Stimulated activated naive B cell treated with anti-CD40 and anti-IgM and Interleukin-4, amounts not matched to agents 10 μg/mL and 1 μg/mL and 100 μg/mL, for 72 hours (primary cell): ENCODE measurements around the gene ABCF1.
A peak's percentile ranks its signal among the peaks of the same experiment; 100 is the strongest.
"Not testable (repeated sequence)": the region's sequence is repeated elsewhere in the genome, so short reads cannot be mapped to it uniquely, and the experiment has no call there.

Source experiments
- ATAC-seq, 2 donors: fragments of 150-1000 bp; cut with Tn5 transposase; replicated peaks; 2 replicates each; pipeline ENCODE4 v1.10.0; 2021; ENCODE audit warnings: moderate library complexity in 1 of 2
- DNase-seq: peaks from one replicate; pipeline ENCODE4 v3.0.0; 2021
- H3K27ac Mint-ChIP-seq: one replicate; pipeline ENCODE4 v1.8.0; 2022; ENCODE audit warnings: mild to moderate bottlenecking, mixed read lengths
- H3K27me3 Mint-ChIP-seq, 2 donors: one replicate each; pipeline ENCODE4 v1.8.0; 2022; ENCODE audit warnings: mixed read lengths in 2 of 2
- H3K36me3 Mint-ChIP-seq, 2 donors: one replicate each; pipeline ENCODE4 v1.8.0; 2022; ENCODE audit warnings: mixed read lengths in 2 of 2, mild to moderate bottlenecking in 1 of 2
- H3K4me1 Mint-ChIP-seq, 2 donors: one replicate each; pipeline ENCODE4 v1.8.0; 2022; ENCODE audit warnings: mixed read lengths in 2 of 2, mild to moderate bottlenecking in 1 of 2
- H3K4me3 Mint-ChIP-seq, 2 donors: one replicate each; pipeline ENCODE4 v1.8.0; 2022; ENCODE audit warnings: mild to moderate bottlenecking in 2 of 2, mixed read lengths in 2 of 2, moderate library complexity in 1 of 2
- H3K9me3 Mint-ChIP-seq, 2 donors: one replicate each; pipeline ENCODE4 v1.8.0; 2022; ENCODE audit warnings: mixed read lengths in 2 of 2, mild to moderate bottlenecking in 1 of 2

ABCF1 gene

GRCh38 chr6:30570740-30571074 lies 535 bp upstream of the ABCF1 start:
- peak overlapping the region; percentile 98 for H3K27ac Mint-ChIP-seq
- ATAC-seq (peak; percentile 40 to 43), DNase-seq (no peak)
- peak overlapping the region; percentile 94 to 95 for H3K4me3 Mint-ChIP-seq
- H3K9me3 Mint-ChIP-seq: no peaks in the 10 kb centered on the region
- peaks cover 11 to 21% of the 10 kb centered on the region in 2 donors for H3K36me3 Mint-ChIP-seq
- no peaks in the 10 kb centered on the region for H3K27me3 Mint-ChIP-seq
- H3K4me1 Mint-ChIP-seq: peaks cover 34 to 55% of the 10 kb centered on the region in 2 donors

DNA sequence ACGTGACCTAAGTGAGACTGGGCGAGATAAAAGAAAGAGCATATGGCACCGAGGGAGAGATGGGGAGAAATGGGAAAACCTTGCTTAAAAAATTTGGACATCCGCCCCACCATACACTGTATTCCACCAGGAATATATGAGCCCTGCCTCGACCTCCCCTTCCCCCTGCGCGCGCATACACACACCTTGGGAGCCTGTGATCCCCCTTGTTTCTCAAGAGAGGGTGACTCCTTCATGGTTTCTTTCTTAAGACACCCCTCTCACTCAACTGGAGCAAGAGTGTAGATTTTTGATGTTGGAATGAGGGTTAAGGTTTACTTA lies 480 bp downstream of the ABCF1 start:
- Mint-ChIP-seq H3K27ac (peak overlapping the region; percentile 98), H3K9me3 (no peaks in the 10 kb centered on the region), H3K4me3 (peak overlapping the region; percentile 94 to 95), H3K36me3 (peaks cover 14 to 25% of the 10 kb centered on the region in 2 donors), H3K4me1 (peaks cover 37 to 60% of the 10 kb centered on the region in 2 donors), H3K27me3 (no peaks in the 10 kb centered on the region)
- DNase-seq (no peak), ATAC-seq (no peak)

DNA sequence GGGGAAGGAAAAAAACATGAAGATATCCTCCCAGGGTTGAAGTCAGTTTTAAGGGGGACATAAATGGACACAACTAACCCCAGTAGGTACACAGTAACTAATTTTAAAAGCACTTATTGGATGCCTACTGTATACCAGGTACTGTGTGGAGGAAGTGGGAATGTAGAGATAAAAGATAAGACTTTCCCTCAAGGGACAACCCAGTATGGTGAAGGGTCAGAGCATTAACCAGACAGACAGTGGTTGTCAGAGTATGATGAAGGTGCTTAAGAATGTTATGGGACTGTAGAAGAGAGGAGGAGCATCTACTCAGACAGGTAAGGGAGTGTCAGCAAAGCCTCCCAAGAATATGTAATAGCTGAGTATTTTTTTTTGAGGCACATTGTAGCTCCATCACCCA lies 906 bp downstream of the ABCF1 start:
- no peak for DNase-seq
- Mint-ChIP-seq H3K36me3 (peaks cover 17 to 26% of the 10 kb centered on the region in 2 donors), H3K4me1 (peaks cover 41 to 64% of the 10 kb centered on the region in 2 donors), H3K9me3 (no peaks in the 10 kb centered on the region), H3K27me3 (no peaks in the 10 kb centered on the region), H3K4me3 (peak overlapping the region; percentile 94 to 95), H3K27ac (peak overlapping the region; percentile 98)
- ATAC-seq: no peak

DNA sequence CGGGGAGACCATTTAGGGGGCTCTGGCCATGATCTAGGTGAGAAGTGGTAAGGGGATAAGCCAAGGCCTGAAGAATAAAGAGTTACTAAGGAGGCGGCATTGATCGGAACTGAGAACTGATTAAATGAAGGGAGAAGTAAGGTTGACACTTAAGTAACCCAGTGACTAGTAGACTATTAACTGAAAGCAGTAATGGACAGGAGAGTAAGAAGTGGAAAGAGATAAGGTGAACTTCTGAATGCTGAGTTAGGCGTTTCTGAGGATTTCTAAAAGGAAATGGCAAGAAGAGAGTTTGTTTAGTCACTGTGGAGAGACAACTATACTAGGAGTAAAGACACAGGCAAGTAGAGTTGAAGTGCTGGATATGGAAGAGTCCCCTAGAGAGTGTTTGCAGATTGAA lies 1.9 kb downstream of the ABCF1 start:
- Mint-ChIP-seq H3K36me3 (peaks cover 25 to 35% of the 10 kb centered on the region in 2 donors), H3K27ac (peak overlapping the region; percentile 25), H3K4me3 (peak overlapping the region; percentile 8 to 37), H3K4me1 (peaks cover 46 to 71% of the 10 kb centered on the region in 2 donors), H3K9me3 (no peaks in the 10 kb centered on the region), H3K27me3 (no peaks in the 10 kb centered on the region)
- DNase-seq (no peak), ATAC-seq (no peak)

DNA sequence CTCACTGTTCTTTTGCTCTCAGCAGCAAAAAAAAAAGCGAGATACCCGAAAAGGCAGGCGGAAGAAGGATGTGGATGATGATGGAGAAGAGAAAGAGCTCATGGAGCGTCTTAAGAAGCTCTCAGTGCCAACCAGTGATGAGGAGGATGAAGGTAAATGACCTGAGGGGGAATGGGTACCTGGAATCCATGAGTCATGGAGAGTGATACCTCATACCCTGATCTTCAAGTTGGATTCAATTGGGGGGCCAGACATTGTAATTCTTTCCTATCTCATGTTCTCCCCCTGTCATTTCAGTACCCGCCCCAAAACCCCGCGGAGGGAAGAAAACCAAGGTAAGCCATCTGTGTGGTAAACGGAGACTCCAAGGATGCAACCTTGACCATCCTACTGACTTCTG lies 6.8 kb downstream of the ABCF1 start:
- Mint-ChIP-seq H3K36me3 (peaks cover 46 to 57% of the 10 kb centered on the region in 2 donors), H3K27ac (no peak overlapping the region), H3K4me1 (peaks cover 23 to 33% of the 10 kb centered on the region in 2 donors), H3K27me3 (no peaks in the 10 kb centered on the region), H3K9me3 (no peaks in the 10 kb centered on the region), H3K4me3 (no peak overlapping the region)
- no peak for DNase-seq
- no peak for ATAC-seq

DNA sequence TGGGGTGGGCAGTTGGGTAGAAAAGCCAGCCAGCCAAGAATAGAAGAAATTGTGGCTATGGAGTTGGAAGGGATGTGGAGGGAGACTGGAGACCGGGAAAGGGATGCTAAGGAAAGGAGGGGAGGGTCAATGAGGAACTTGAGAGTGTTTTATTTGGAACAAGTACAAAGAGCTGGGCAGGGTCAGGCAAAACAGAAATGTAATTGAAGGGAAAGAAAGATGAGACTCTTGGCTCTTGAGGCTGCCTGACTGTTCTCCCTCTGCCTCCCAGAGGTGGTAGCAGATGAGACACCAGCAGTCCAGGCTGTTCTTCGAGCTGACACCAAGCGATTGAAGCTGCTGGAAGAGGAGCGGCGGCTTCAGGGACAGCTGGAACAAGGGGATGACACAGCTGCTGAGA lies 12.7 kb downstream of the ABCF1 start:
- no peaks in the 10 kb centered on the region for H3K9me3 Mint-ChIP-seq
- no peak overlapping the region for H3K4me3 Mint-ChIP-seq
- ATAC-seq: no peak
- H3K36me3 Mint-ChIP-seq: peaks cover 45 to 63% of the 10 kb centered on the region in 2 donors
- no peak for DNase-seq
- peak overlapping the region; percentile 53 for H3K27ac Mint-ChIP-seq
- no peaks in the 10 kb centered on the region for H3K27me3 Mint-ChIP-seq
- H3K4me1 Mint-ChIP-seq: no peaks in the 10 kb centered on the region

DNA sequence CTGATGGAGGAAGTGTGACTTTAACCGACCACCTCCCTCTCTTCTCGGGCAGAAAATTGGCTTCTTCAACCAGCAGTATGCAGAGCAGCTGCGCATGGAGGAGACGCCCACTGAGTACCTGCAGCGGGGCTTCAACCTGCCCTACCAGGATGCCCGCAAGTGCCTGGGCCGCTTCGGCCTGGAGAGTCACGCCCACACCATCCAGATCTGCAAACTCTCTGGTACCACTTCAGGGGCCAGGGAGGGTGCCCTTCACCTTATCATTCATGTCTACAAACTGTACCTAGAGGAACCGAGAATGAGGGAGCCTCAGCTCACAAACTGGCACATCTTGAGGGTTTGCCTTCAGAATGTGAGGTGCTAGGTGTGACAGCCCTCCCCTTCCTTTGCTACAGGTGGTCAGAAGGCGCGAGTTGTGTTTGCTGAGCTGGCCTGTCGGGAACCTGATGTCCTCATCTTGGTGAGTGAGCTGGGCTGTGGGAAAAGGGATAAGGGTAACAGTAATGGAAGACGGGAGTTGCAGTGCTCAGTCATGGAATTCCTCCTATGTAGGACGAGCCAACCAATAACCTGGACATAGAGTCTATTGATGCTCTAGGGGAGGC lies 18.6 kb downstream of the ABCF1 start:
- peaks cover 7 to 11% of the 10 kb centered on the region in 2 donors for H3K4me1 Mint-ChIP-seq
- peaks cover 22 to 66% of the 10 kb centered on the region in 2 donors for H3K36me3 Mint-ChIP-seq
- H3K27me3 Mint-ChIP-seq: no peaks in the 10 kb centered on the region
- H3K9me3 Mint-ChIP-seq: no peaks in the 10 kb centered on the region
- DNase-seq (no peak), ATAC-seq (no peak)
- H3K4me3 Mint-ChIP-seq: no peak overlapping the region
- no peak overlapping the region for H3K27ac Mint-ChIP-seq

- Mint-ChIP-seq H3K27me3 (no peaks in the 10 kb centered on the region), H3K4me3 (no peak overlapping the region), H3K36me3 (peaks cover 20 to 63% of the 10 kb centered on the region in 2 donors), H3K4me1 (peaks cover 7 to 11% of the 10 kb centered on the region in 2 donors), H3K9me3 (no peaks in the 10 kb centered on the region), H3K27ac (peak overlapping the region; percentile 48)
- ATAC-seq: no peak
- DNase-seq: no peak
These were observed 19.3 kb downstream of the ABCF1 start for GRCh38 chr6:30590509-30590908.

- Mint-ChIP-seq H3K27me3 (no peaks in the 10 kb centered on the region), H3K27ac (peak overlapping the region; percentile 48), H3K4me1 (peaks cover 7 to 11% of the 10 kb centered on the region in 2 donors), H3K4me3 (no peak overlapping the region), H3K36me3 (peaks cover 20 to 62% of the 10 kb centered on the region in 2 donors), H3K9me3 (no peaks in the 10 kb centered on the region)
- ATAC-seq (no peak), DNase-seq (no peak)
These were observed 19.8 kb downstream of the ABCF1 start for GRCh38 chr6:30591008-30591407.

- ATAC-seq (no peak), DNase-seq (no peak)
- H3K4me3 Mint-ChIP-seq: no peak overlapping the region
- peaks cover 12 to 53% of the 10 kb centered on the region in 2 donors for H3K36me3 Mint-ChIP-seq
- no peak overlapping the region for H3K27ac Mint-ChIP-seq
- no peaks in the 10 kb centered on the region for H3K9me3 Mint-ChIP-seq
- peaks cover 9 to 17% of the 10 kb centered on the region in 2 donors for H3K4me1 Mint-ChIP-seq
- H3K27me3 Mint-ChIP-seq: no peaks in the 10 kb centered on the region
These were observed 21.0 kb downstream of the ABCF1 start for GRCh38 chr6:30592287-30592686.

DNA sequence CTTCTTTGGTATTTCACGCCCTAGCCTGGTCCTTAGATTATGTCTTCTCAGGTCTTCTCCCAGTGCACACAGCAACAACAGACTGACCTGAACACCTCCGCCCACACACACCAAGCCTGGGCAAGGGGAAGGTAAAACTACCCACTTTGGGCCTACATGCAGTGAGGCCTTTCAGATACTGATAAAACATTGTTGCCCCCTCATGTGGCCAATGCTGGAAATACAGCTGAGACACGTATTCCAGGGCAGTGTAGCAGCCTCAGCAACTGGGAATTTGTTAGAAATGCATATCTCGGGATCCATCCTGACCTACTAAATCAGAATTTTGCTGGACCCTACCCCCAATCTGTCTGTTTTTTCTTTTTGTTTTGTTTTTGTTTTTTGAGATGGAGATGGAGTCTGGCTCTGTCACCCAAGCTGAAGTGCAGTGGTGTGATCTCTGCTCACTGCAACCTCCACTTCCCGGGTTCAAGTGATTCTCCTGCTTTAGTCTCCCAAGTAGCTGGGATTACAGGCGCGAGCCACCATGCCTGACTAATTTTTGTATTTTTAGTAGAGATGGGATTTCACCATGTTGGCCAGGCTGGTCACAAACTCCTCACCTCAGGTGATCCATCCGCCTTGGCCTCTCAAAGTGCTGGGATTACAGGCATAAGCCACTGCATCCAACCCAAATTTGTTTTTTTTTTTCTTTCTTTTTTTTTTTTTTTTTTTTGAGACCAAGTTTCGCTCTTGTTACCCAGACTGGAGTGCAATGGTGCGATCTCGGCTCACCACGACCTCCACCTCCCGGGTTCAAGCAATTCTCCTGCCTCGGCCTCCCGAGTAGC lies 26.3 kb downstream of the ABCF1 start:
- Mint-ChIP-seq H3K4me1 (peaks cover 12 to 19% of the 10 kb centered on the region in 2 donors), H3K27ac (peak overlapping the region; percentile 11), H3K36me3 (peaks cover 18 to 50% of the 10 kb centered on the region in 2 donors), H3K4me3 (peak overlapping the region in 1 of 2 donors; percentile 21)
- H3K27me3 Mint-ChIP-seq, H3K9me3 Mint-ChIP-seq: not testable (repeated sequence)
- ATAC-seq (peak; percentile 83 to 90), DNase-seq (peak; percentile 64)

DNA sequence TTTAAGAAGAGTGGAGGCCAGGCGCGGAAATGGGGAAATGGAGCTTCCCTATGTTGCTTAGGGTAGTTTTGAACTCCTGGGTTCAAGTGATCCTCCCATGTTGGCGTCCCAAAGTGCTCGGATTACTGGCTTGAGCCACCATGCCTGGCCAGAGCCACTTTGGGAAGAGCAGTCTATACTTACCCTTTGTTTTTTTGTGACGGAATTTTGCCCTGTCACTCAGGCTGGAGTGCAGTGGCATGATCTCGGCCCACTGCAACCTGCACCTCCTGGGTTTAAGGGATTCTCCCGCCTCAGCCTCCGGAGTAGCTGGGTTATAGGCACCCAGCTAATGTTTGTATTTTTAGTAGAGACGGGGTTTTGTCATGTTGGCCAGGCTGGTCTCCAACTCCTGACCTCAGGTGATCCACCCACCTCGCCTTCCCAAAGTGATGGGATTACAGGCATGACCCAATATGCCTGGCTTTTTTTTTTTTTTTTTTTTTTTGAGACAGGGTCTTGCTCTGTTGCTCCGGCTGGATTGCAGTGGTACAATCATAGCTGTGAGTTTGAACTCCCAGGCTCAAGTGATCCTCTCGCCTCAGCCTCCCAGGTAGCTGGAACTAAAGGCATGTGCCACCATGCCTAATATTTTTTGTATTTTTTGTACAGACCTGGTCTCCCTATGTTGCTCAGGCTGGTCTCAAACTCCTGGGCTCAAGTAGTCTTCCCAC lies 27.8 kb downstream of the ABCF1 start:
- Mint-ChIP-seq H3K4me1 (peaks cover 18 to 32% of the 10 kb centered on the region in 2 donors), H3K27ac (peak overlapping the region; percentile 87), H3K9me3 (no peaks in the 10 kb centered on the region), H3K4me3 (no peak overlapping the region), H3K36me3 (peaks cover 33 to 61% of the 10 kb centered on the region in 2 donors), H3K27me3 (no peaks in the 10 kb centered on the region)
- DNase-seq: no peak
- no peak for ATAC-seq

- no peak overlapping the region for H3K4me3 Mint-ChIP-seq
- no peak for ATAC-seq
- H3K4me1 Mint-ChIP-seq: peaks cover 19 to 36% of the 10 kb centered on the region in 2 donors
- H3K9me3 Mint-ChIP-seq: no peaks in the 10 kb centered on the region
- H3K27ac Mint-ChIP-seq: peak overlapping the region; percentile 87
- H3K27me3 Mint-ChIP-seq: no peaks in the 10 kb centered on the region
- DNase-seq: no peak
- H3K36me3 Mint-ChIP-seq: peaks cover 36 to 61% of the 10 kb centered on the region in 2 donors
These were observed 28.5 kb downstream of the ABCF1 start for GRCh38 chr6:30599625-30600324.

DNA sequence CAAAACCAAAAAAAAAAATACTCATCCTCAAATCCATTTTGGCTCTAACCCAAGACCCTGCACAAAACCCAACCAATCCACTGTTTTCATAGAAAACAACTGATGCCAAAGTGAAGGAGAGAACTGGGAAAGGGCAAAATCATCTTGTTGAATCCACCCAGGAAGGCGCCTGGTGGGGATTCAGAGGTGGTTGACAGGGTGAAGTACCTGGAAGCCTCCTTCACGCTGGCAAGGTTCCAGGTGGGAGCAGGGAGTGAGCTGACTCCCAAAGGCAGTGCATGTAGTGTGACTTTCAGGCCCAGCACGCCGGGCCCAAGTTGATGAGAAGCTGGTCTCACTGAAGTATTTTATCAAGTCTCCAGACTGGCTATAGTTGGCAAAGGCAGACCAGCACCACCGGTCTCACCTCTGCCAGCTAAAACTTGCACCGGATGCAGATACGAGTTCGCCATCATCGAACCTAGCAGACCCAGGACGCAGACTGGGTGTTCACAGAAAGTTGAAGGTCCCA lies 29.3 kb downstream of the ABCF1 start:
- H3K36me3 Mint-ChIP-seq: peaks cover 44 to 64% of the 10 kb centered on the region in 2 donors
- DNase-seq (no peak), ATAC-seq (no peak)
- no peaks in the 10 kb centered on the region for H3K27me3 Mint-ChIP-seq
- H3K4me3 Mint-ChIP-seq: peak overlapping the region in 1 of 2 donors; percentile 13
- no peaks in the 10 kb centered on the region for H3K9me3 Mint-ChIP-seq
- peaks cover 19 to 36% of the 10 kb centered on the region in 2 donors for H3K4me1 Mint-ChIP-seq
- H3K27ac Mint-ChIP-seq: peak overlapping the region; percentile 51
